Uterus (tissue), 2 donors: ENCODE measurements around the gene SEC16A.

Source experiments
- POLR2A ChIP-seq, 2 donors: fragments of 450-650 bp; IDR thresholded peaks; one replicate each; pipeline ENCODE4 v1.6.1; 2016; ENCODE audit warnings: antibody characterized with exemption in 2 of 2, mild to moderate bottlenecking in 1 of 2, moderate library complexity in 1 of 2
- TF ChIP-seq, protein P1 (sequence below), 4 experiments: fragments of 200-600 bp in 2 of 4; fragments of 450-650 bp in 2 of 4; sonication (generic) in 2 of 4; IDR thresholded peaks; one replicate each; pipeline ENCODE4 v1.5.1; 2016 to 2019; ENCODE audit warnings: antibody characterized with exemption in 4 of 4, mild to moderate bottlenecking in 2 of 4, moderate library complexity in 1 of 4

DNA sequence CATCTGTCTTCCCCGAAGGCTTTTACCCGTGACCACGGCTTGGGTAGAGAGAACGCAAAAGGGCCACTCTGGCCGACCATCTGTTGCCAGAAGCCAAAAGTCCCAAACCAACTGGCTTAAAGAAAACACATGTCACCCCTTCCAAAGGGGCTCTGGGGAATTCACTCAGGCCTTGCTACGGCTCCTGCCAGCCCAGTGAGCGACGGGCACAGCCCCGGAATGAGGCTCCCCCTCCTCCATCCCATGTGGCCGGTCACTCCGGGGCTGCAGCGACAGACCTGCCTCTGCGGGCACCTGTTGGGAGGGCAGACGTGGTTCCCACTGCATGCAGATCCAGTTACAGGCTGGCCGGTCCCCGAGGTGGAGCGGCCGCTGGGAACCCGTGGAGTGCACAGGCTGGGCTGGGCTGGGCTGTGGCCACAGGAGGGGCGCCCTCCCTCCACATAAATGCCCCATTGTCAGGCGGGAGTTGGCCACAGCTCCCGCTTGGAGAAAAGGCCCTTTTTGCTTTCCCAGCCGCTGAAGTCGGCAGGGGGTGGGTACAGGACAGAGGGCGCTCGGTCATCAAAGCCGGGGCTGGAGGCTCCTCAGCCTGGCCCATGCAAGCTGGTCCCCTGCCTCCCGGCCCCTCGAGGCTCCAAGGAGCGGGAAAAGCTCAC lies 43.1 kb upstream of the SEC16A start:
- TF ChIP-seq POLR2A (IDR thresholded peaks at IDR 0.05): no peak
- TF ChIP-seq, protein P1, sequence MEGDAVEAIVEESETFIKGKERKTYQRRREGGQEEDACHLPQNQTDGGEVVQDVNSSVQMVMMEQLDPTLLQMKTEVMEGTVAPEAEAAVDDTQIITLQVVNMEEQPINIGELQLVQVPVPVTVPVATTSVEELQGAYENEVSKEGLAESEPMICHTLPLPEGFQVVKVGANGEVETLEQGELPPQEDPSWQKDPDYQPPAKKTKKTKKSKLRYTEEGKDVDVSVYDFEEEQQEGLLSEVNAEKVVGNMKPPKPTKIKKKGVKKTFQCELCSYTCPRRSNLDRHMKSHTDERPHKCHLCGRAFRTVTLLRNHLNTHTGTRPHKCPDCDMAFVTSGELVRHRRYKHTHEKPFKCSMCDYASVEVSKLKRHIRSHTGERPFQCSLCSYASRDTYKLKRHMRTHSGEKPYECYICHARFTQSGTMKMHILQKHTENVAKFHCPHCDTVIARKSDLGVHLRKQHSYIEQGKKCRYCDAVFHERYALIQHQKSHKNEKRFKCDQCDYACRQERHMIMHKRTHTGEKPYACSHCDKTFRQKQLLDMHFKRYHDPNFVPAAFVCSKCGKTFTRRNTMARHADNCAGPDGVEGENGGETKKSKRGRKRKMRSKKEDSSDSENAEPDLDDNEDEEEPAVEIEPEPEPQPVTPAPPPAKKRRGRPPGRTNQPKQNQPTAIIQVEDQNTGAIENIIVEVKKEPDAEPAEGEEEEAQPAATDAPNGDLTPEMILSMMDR (IDR thresholded peaks at IDR 0.05): no peak
